OCI-LY7 (cell line): Measurements from ENCODE around the gene ILKAP. TPM values are rescaled to one million over a fixed set of nuclear protein-coding genes. Genes with fewer than 3 reads are reported as not detected.

Experiments used
- BruUV-seq: library from RNA; stranded (reverse); fragments of 400-500 nt; replicated peaks from 2 replicates; lab custom pipeline; 2021; lab: Mats Ljungman, UMichigan
- CTCF ChIA-PET: fragments of 300-600 bp; sonication (Branson Sonifier 250); formaldehyde crosslinking; loops from one replicate; lab custom pipeline; 2022; ENCODE audit warnings: antibody characterized with exemption; ENCODE audit not compliant: unreplicated experiment; lab: Charles Lee
- POLR2A ChIA-PET: fragments of 300-600 bp; sonication (Branson Sonifier 250); formaldehyde crosslinking; loops from one replicate; lab custom pipeline; 2022; ENCODE audit warnings: antibody characterized with exemption; lab: Charles Lee
- DNase-seq: peaks from one replicate; pipeline ENCODE4 v3.0.0-alpha.2; 2015; ENCODE audit warnings: low spot score
- H2AFZ ChIP-seq: fragments of 200-600 bp; sonication (generic), shearing (Covaris generic); 2 replicates; pipeline ENCODE4 v1.6.1; 2014; ENCODE audit warnings: mild to moderate bottlenecking, antibody characterized with exemption, low read length, moderate library complexity
- H3K27ac ChIP-seq: fragments of 200-600 bp; sonication (generic); 2 replicates; pipeline ENCODE4 v1.5.1; 2014; ENCODE audit warnings: mixed run types, low read depth, mild to moderate bottlenecking, moderate library complexity, low read length, inconsistent platforms; ENCODE audit not compliant: poor library complexity, severe bottlenecking
- H3K36me3 ChIP-seq: fragments of 200-600 bp; sonication (generic); 2 replicates; pipeline ENCODE4 v1.6.1; 2014; ENCODE audit warnings: mild to moderate bottlenecking, antibody characterized with exemption, low read length, moderate library complexity, mixed read lengths; ENCODE audit not compliant: insufficient read depth
- H3K4me1 ChIP-seq: fragments of 200-600 bp; sonication (generic); 2 replicates; pipeline ENCODE4 v1.5.1; 2014; ENCODE audit warnings: mild to moderate bottlenecking, low read length; ENCODE audit not compliant: insufficient read depth, poor library complexity, severe bottlenecking
- H3K4me2 ChIP-seq: fragments of 200-600 bp; sonication (generic); 2 replicates; pipeline ENCODE4 v1.6.1; 2014; ENCODE audit warnings: mild to moderate bottlenecking, low read length
- H3K4me3 ChIP-seq: fragments of 200-600 bp; sonication (generic); 2 replicates; pipeline ENCODE4 v1.5.1; 2014; ENCODE audit warnings: mild to moderate bottlenecking, low read depth, low read length; ENCODE audit not compliant: poor library complexity, severe bottlenecking
- H3K79me2 ChIP-seq: fragments of 200-600 bp; sonication (generic); 2 replicates; pipeline ENCODE4 v1.6.1; 2016; ENCODE audit warnings: low read depth, mild to moderate bottlenecking, low read length, moderate library complexity, mixed read lengths; ENCODE audit not compliant: insufficient read depth
- H3K9me2 ChIP-seq: fragments of 200-600 bp; sonication (generic); 2 replicates; pipeline ENCODE4 v1.6.1; 2016; ENCODE audit warnings: mild to moderate bottlenecking, low read length, mixed read lengths; ENCODE audit not compliant: insufficient read depth
- H3K9me3 ChIP-seq: fragments of 200-600 bp; sonication (generic); 2 replicates; pipeline ENCODE4 v1.6.1; 2014; ENCODE audit warnings: mild to moderate bottlenecking, mixed run types, low read length, mixed read lengths
- H4K20me1 ChIP-seq: fragments of 200-600 bp; sonication (generic); 2 replicates; pipeline ENCODE4 v1.6.1; 2014; ENCODE audit warnings: mild to moderate bottlenecking, antibody characterized with exemption, low read length, moderate library complexity, mixed read lengths; ENCODE audit not compliant: insufficient read depth
- CTCF ChIP-seq: fragments of 200-600 bp; sonication (generic); conservative IDR thresholded peaks from 2 replicates; pipeline ENCODE4 v1.5.1; 2014; ENCODE audit warnings: mild to moderate bottlenecking, antibody characterized with exemption, low read length, moderate library complexity, mixed read lengths
- EZH2phosphoT487 ChIP-seq: fragments of 200-600 bp; sonication (generic); IDR thresholded peaks from 2 replicates; pipeline ENCODE4 v1.6.1; 2018; ENCODE audit warnings: low read depth, borderline replicate concordance, mild to moderate bottlenecking, mixed run types, antibody characterized with exemption, low read length, moderate library complexity, mixed read lengths
- intact Hi-C: fragments of 100-400 bp; cut with micrococcal nuclease; formaldehyde crosslinking; loops from one replicate; pipeline ENCODE4 v1.10.0; 2022; ENCODE audit not compliant: unreplicated experiment
- total RNA-seq, 2 experiments: library from RNA; depleted of rRNA in 1 of 2; stranded (reverse); fragments of >200 nt in 1 of 2; shearing (Covaris generic) in 1 of 2; gene quantifications; 2 replicates each; pipeline ENCODE4 v1.2.3, GENCODE V29; 2014 to 2022

The ILKAP gene
- total RNA-seq, 2 experiments from 2014 or later = 33.1 to 61.8 TPM

GRCh38 chr2:238202326-238203093 lies 985 bp downstream of the ILKAP start:
- intact Hi-C loops = no loop called here
- TF ChIP-seq EZH2phosphoT487 (no peak), CTCF (no peak)
- ChIA-PET POLR2A (interaction anchor here (0.8 to 1.2 kb wide), 2 partner anchors 9 to 94 kb away, joined by 3 to 5 read pairs; no protein-coding TSS in a partner anchor), CTCF (interaction anchor here (0.8 kb wide), 1 partner anchor 14 kb away, joined by 3 read pairs; no protein-coding TSS in a partner anchor)
- H4K20me1 ChIP-seq = peaks cover 42% of the 10 kb centered on the region
- peaks cover 42% of the 10 kb centered on the region for H3K36me3 ChIP-seq
- peaks cover 39% of the 10 kb centered on the region for H3K4me1 ChIP-seq
- DNase-seq = peak; percentile 48
- H3K4me2 ChIP-seq = peak overlapping the region; percentile 97
- H3K9me3 ChIP-seq = no peaks in the 10 kb centered on the region
- H2AFZ ChIP-seq = peak overlapping the region; percentile 8; the same call in 1 of the 2 replicates
- no peaks in the 10 kb centered on the region for H3K9me2 ChIP-seq
- H3K27ac ChIP-seq = peak overlapping the region; percentile 56
- H3K79me2 ChIP-seq = peaks cover 56% of the 10 kb centered on the region
- peak overlapping the region; percentile 96 for H3K4me3 ChIP-seq
- BruUV-seq = no TSS peak

GRCh38 chr2:238190445-238190844 lies 13.1 kb downstream of the ILKAP start:
- H3K4me3 ChIP-seq = no peak overlapping the region
- DNase-seq = no peak
- no peak overlapping the region for H3K4me2 ChIP-seq
- H3K4me1 ChIP-seq = no peaks in the 10 kb centered on the region
- H3K79me2 ChIP-seq = peaks cover 6% of the 10 kb centered on the region
- POLR2A ChIA-PET = interaction anchor here (0.6 kb wide), 1 partner anchor 92 kb away, joined by 3 read pairs; no protein-coding TSS in a partner anchor
- peaks cover 91% of the 10 kb centered on the region for H3K36me3 ChIP-seq
- H3K9me3 ChIP-seq = no peaks in the 10 kb centered on the region
- no peak overlapping the region for H3K27ac ChIP-seq
- peaks cover 2% of the 10 kb centered on the region; the same call in 1 of the 2 replicates for H4K20me1 ChIP-seq
- intact Hi-C loops = no loop called here
- CTCF ChIA-PET = no interaction called here
- BruUV-seq = no TSS peak
- H2AFZ ChIP-seq = no peak overlapping the region
- H3K9me2 ChIP-seq = no peaks in the 10 kb centered on the region
- TF ChIP-seq CTCF (no peak), EZH2phosphoT487 (no peak)
